GM18511 (cell line): ENCODE measurements around the gene PTPRN2.
A peak's percentile ranks its signal among the peaks of the same experiment; 100 is the strongest.

ENCODE experiments used
- ATAC-seq: cut with Tn5 transposase; IDR thresholded peaks from one replicate; pipeline ENCODE4 v1.9.1; 2021; ENCODE audit warnings: mild to moderate bottlenecking, moderate library complexity; ENCODE audit not compliant: unreplicated experiment

Gene PTPRN2

DNA sequence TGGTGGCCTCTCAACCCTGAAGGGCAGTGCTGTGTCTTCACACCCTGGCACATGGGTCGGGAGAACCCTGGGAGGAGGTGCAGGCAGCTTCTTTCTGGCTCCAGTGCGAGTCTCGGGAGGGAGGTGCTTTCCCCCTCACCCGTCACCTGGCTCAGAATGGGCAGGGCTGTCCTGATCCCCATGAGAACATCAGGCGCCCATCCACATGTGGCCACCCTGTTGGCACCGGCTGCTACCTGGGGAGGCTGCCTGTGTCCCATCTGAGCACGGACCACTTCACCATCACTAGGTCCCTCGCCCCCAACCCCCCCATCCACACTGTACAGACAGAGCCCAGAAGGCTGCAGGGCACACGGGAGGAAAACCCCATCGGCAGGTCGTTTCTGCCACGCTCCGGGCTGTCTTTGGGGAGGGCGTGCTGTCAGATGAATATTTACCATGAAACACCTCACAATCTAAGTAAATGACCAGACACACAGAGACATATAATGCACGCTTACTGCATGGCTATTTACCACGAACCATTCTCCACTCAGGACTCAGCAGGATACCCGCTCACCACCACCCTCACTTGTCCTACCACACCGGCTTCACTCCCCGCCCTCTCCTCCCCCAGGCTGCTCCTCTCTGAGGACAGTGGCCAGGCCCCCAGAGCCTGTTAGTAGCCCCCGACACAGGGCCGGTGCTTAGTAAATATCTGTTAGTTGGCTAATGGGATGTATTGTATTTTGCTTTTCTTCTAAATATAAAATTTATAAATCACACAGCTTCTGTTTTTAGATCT is 968.6 kb downstream of the PTPRN2 start:
- no peak for ATAC-seq

DNA sequence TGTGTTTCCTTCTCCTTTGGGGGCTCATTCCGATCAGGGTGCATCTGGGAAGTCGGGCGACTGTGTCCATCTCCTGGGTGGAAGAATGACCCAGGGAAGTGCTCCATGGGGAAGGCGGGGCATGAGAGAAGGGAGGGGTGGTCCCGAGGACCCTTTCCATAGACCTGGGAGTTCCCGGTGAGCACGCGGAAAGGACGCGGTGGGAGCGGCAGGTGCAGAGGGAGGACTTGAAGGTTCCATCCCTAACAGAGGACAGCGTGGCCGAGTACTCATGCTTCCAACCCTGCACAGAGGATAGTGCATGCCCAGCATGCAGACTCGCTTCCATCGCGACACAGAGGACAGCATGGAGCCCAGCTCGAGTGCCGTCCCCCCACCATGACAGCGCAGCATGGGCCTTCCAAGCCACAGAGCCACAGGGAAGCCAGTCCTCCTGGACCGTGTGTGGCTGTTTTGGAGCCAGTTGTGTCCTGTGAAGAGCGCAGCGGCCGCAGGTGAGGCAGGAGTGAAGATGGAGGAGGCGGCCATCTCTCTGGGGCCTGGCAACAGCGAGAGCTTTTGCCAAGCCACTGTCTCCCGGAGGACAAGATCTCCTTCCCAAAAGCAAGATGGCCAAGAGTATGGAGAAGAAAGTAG is 969.4 kb downstream of the PTPRN2 start:
- no peak for ATAC-seq

DNA sequence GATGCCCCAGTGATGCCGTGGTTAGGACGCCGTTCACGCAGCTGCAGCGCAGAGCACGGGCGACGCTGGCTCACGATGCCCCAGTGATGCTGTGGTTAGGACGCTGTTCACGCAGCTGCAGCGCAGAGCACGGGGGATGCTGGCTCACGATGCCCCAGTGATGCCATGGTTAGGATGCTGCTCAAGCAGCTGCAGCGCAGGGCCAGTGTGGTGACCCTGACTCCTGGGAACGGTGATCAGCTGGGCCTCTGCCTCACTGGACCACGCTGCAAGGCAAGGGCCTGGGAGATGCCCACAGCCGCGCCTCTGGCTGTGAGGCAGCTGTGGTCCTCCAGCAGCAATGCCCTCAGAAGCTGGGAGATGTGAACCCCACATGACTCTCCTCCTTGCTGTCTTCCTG is 970.2 kb downstream of the PTPRN2 start:
- ATAC-seq: no peak

DNA sequence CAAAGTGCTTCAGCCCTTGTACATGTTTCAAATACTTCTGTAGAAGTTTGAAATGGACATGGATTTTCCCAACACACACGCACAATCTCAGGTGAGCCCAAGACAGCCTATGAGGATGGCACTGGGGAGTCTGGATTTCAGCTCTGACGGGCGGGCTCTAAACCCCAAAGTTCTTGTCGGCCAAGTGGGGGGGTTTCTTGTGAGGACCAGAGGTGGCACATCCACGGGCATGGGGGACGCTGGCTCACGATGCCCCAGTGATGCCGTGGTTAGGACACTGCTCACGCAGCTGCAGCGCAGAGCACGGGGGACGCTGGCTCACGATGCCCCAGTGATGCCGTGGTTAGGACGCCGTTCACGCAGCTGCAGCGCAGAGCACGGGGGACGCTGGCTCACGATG is 970.7 kb downstream of the PTPRN2 start:
- no peak for ATAC-seq

DNA sequence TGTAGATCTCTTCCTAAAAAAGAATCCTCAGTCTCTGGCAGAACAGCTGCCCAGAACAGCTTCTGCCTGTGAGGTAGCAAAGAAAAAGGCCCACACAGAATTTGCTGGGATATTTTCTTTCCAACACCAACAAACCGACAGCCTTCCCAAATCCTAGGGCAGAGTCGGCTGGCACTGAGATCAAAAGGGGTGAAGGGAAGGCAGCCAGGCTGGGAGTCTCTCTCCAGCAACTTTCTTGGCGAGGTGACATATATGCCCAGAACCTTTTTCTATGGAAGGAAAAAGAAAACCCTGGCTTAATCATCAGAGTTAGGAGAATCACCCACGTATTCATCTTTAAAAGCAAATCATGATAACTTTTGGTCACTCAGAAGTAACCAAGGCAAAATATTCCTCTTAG is 971.2 kb downstream of the PTPRN2 start:
- ATAC-seq: no peak

DNA sequence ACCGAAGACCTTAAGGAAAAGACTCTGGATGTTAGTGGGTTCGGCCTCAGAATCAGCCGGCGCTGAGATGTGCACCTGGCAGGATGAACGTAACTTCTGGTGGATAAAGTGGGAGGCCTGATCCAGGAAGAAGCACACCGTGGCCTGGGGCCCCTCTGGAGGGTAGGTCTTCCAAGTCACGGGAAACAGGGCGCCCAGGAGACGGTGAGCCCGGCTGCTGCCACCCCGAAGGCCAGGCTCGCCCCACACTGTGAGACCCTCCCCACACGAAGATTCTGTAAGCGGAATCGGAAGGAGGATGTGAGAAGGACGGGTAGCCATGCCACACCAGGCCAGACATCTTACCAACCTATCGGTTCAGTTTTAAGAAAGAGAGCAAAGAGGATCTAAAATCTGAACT is 971.8 kb downstream of the PTPRN2 start:
- no peak for ATAC-seq

DNA sequence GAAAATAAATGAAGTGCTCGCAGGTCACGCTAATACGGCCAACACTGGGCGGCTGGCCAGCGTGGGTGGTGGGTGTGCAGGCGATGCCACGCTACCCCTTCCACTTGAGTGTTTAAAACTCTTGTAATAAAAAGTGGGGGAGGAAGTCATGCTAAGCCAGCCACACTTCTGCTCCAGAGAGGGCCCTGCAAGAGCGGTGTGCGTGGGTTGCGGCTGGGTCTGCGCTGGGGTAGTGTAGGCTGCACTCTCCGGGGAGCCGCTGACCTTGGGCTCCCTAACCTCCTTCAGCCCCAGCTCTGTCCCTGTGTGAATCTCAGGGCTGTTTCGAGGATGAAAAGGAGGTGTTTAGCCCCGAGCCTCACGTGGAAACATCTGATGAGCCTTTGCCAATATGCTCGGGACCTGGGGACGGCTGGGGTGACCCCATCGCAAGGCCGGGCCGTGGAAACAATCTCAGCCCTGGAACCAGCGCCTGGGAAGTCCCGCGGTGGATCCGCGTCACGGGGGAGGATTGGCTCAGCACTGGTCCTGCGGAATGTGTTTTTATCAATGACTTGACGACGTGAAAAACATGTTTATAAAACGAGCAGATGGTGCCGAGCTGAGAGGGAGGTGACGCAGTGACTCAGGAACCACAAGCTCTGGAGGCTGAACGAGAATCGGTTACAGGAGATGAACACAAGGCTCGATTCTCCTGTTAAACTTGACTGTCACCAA is 972.4 kb downstream of the PTPRN2 start:
- no peak for ATAC-seq

DNA sequence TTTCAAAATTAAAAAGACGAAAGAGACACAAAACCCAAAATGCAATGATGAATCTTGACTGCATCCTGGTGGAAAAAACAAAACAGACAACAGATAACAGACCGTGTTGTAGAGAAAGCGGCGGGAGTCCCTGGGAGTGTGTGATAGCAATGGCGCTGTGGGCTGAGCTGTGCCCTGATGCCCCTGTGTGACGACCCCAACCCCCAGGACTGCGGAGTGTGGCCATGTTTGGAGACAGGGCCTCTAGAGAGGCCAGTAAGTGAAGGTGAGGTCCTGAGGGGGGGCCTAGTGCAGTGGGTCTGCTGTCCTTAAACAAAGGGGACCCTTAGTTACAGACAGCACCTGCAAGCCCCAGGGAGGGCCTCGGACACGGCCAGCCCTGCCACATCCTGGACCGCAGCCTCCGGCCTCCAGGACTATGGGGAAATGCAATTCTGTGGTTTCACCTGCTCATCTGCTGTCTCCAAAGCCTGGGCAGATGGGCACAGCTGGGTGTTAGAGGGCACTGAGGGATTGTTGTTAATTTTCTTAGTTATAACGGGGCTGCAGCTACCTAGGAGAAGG is 973.1 kb downstream of the PTPRN2 start:
- ATAC-seq: no peak

DNA sequence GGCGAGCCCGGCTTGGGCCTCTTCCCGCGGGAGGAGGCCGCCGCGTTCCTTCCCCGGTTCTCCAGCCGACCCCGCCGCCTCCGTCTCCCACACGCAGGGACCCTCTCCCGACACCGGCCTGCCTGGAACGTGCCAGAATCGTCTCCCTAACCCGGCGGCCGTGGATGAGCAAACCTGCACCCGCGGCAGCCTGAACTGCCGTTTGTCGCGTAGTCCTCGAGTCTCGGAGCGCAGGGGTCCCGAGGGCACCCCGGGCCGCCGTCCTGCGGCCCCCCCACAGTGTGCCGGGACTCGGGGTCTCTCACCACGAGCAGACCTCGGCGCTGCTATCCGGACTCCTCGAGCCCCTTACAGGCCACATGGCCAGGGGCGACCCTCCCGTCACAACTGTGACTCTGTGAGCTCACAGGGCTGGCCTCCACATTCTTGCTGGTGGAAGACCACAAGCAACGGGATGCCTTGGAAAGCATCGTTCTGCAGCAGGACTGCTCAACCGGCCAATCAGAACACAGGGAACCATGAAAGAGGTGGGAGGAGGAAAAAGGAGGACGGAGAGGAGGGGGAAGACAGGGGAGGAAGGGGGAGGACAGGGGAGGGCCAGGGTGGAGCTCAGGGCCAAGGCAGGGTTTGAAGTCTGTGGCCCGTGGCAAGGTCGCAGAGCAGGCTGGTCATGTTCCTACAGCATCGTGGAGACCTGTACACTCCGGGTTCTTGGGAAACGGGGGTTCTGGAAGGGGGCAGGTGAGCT is 973.9 kb downstream of the PTPRN2 start:
- ATAC-seq: no peak

DNA sequence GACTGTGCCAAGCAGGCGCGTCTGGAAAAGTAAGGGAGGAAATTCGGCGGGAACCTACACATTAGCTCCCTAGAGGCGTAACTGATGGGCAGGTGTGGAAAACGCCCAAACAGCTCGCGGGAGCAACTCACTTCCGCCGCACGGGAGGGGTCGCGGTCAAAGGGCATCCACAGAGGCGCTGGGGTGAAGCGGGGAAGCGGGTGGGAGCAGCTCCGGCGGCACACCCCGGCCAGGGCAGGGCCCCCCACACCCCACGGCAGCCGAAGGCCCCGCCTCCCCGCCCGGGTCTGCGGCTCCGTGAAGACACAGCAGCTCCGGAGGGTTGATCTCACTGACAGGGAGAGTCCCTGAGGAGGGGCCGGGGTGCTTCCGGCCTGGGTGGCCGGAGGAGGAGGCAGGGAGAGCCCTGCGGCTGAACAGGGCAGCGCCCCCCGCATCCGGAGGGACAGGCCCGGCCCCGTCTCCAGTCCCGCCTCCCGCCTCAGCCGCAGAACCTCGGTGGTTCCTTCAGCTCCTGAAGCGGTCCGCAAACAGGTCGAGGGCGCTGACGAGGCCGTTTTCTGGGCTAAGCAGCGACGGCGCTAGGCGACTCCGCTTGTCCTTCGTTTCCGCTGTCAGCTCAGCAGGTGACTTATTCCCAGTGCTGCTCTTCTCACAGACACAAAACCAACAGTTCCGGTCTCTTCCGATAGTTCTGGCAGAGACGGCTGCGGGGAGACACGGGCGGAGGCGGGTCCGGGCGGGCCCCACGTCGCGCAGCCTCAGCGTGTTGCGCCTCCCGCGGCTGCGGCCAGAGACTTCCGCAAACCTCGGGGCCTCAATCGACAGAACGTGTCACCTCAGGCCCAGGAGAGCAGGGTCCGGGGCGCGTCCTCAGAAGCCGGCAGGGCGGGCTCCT is 974.7 kb downstream of the PTPRN2 start:
- peak; percentile 79 for ATAC-seq

DNA sequence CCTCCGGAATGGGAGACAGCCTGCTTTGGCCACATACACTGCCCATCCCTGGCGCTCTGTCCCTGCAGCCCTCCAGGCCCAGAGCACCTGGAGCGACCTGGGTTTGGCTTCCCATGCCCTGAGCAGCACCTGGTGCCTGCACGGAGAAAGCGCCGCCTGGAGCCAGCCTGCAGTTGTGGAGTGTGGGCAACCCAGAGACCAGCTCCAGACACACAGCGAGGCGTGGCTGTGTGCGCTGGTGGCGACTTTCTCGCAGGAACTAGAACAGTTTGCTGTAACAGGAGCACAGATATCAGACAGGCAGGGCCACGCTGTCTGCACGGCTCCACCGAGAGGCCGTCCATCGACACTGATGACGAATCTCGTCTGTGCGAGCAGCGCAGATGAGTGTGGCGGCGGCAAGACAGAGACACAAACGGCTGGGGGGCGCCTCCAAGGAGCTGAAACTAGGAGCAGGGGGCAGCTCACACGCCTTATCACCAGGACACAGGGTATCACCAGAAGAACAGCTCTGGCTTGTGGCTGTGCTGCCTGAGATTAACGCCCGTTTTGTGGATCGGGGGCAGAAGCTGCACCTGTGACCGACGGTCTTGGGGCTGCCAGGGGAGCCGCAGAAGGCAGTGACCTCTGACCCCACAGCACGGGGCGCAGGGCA is 975.5 kb downstream of the PTPRN2 start:
- no peak for ATAC-seq

DNA sequence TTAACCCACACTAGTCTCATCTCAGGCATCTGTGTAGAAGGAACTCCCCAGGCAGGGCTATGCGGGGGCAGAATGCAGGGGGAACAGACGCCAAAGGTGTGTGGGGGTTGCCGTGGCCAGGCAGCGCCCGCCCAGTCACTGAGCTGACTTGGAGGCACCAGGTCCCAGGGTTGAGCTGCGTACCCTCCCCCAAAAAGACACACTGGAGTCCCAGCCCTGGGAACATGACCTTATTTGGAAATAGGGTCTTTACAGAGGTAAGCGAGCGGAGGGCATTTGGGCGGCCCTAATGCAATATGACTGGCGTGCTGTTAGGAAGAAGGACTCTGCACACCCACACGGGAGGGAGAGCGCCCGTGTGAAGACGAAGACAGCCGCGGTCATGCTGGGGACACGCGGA is 976.3 kb downstream of the PTPRN2 start:
- no peak for ATAC-seq

DNA sequence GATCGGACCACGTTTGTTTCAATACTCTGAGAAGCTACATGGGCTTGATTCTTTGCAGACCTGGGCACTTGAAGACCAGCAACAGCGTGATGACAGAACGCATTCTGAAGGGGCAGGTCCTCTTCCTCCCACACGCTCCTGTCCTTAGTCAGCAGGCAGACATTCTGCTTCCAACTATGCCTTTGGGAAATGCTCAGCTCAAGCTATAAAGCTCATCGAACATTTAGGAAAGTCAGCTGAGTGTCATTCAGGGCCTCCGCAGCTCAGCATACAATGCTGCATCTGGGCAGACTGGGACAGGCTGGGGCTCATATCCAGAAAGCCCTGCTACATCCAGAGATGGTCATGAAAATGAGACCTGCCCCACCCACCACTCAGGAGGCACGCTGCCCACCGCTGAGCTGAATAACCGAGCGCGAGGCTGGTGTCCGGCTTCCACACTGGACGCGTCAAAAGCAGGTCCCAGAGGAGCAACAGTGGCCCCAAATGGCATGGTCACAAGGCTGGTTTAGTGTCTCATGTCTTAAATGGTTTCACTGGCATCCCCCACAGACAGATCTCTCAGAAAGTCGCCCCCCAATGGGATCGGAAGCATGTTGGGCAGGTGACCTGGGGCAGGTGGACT is 976.8 kb downstream of the PTPRN2 start:
- ATAC-seq: no peak

DNA sequence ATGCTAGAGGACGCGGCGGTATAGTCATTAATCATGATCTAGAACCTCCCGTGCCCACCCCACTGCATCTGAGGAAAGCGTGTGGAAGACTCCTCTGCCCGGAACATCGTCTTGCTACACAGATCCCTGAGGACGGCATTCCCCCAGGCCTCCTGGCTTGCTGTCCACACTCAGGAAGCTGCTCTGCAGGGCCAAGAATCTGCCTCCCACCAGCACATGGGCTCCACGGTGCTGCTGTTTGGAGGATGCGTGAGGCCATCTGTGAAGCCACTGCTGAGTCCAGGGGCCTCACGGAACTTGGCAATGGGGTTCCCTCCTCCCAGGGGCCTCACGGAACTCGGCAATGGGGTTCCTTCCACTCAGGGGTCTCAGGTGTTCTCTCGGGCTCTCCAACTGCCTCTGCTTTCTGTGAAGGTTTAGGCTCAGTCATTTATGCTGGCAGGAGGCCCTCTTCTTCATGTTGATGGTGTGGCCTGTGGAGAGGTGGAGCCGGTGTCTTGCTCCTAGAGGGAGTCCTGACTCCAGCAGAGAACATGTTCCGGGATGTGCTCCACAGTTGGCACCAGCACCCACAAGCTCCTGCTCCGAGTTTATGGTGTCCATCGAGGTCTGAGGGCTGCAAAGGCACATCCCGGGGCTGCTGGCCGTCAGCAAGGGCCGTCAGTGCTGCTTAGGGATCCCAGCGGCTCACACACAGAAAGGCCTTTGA is 977.5 kb downstream of the PTPRN2 start:
- no peak for ATAC-seq

DNA sequence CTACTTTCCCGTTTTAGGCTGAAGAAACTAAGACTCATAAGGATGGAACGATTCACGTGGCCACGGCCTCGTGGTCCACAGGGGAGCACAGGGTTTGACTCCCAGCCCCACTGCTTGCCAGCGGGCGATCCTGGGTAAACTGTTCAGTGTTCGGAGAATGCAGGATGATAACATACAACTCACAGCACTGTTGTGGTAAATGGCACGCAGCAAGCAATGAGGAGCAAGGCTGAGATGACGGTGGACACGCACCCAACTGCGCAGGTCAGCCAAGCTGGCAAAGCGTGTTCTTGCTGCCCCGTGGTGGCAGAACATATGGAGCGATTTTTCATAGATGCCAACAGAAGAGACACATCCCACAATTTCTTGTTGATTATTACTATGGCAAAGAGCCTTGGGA is 978.1 kb downstream of the PTPRN2 start:
- no peak for ATAC-seq

DNA sequence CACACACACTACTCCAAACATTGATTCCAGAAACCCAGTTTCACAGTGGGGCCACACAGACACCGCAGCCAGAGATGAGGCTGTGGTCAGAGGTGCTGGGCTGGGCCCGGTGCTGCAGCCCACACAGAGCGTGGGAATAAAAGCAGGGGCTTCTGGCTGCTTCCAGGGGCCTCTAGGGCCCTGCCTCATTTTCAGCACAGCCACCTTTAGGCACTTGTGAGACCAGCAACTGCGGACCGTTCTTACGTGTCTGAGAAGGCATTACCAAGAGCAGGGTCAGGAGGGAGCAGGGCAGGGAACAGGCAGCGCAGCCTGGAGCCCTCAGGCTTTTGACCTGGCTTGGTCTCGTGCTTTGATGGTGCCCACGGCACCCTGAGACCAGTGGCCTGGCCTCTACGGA is 980.4 kb downstream of the PTPRN2 start:
- ATAC-seq: no peak

DNA sequence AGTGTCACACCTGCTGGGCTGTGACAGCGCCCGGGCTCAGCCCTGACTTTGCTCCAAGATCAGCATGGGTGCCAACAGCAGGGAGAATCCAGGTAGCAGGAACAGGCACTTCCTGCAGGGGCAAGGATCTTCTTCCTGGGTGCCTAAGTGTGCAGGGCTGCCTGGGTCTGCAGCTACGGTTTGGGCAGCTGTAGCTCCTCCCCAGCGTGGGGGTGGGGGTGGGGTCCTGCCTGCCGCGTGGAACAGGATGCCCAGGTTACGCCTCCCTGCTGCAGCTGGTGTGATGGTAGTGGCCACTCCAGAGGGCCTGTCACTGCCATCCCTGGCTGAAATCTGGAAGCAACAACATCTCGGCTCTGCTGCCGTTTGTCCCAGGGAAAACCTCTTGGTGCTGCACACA is 981.5 kb downstream of the PTPRN2 start:
- ATAC-seq: no peak

DNA sequence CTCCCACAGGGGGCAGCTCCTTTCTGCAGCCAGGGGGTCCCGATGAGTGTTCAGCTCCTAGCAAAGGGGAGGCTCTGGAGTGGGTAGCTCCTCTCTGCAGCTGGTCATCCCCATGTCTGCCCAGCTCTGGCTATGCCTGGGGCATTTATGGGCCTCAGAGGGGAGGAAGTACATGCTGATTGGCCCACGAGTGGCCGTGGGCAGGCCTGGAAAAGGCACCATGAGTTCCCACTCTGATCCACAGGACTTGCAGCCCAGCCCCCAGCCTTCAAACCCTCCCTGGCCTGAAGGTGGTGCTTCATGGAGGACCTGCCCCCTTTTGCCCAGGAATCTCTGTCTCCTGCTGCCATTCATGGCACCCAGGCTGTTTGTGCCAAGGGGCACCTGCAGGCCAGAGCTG is 982.0 kb downstream of the PTPRN2 start:
- no peak for ATAC-seq
